GM12872 (cell line): ENCODE results near the gene RPL31.
A peak's percentile ranks its signal among the peaks of the same experiment; 100 is the strongest.

Experiments used
- TF ChIP-seq, protein P1 (sequence below): IDR thresholded peaks from 3 replicates; pipeline ENCODE4 v1.5.1; 2011; ENCODE audit warnings: low read depth, mild to moderate bottlenecking, low read length, moderate library complexity; ENCODE audit not compliant: insufficient read depth

RPL31 gene

DNA sequence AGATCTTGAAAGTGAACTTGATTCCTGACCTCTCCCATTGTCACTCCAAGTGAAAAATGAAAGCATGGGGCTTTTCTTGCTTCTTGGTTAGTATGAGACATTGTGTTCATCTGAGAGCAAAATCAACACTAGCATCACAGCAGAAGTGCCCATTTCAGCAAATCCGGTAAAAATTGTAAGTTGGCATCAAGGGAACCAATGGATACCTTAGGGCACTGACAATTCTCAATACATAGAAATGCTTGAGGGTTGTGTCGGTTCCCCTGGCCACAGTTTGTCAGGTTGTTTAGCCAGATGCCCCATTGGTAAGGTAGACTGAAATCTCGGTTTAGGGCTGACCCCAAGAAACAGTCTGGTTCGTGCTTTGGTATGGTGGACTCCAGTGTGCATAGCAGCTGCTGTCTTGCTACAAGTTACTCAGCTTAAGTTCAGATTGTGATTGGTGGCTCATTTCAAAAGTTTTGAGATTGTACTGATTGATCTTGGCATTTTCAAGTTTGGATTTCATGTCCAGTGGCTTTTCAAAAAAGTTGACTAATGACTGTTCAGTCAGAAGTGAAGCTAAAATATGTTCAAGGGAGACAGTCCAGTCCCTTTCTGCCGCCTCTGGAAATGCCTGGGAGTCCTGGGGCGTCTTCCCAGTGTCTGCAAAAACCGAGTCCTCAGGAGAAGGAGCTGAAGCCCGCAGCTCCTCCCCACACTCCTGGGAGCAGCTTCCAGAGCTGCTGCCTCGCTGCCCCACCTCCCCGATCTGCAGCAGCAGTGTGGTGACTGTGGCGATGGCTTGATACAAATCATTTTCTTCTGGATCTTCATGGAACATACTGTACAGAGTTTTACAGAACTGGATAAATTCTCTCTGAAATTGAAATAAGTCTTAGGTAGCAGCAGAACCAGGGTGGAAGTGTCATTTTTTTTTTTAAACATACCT is 5.6 kb downstream of the RPL31 start:
- TF ChIP-seq, protein P1, sequence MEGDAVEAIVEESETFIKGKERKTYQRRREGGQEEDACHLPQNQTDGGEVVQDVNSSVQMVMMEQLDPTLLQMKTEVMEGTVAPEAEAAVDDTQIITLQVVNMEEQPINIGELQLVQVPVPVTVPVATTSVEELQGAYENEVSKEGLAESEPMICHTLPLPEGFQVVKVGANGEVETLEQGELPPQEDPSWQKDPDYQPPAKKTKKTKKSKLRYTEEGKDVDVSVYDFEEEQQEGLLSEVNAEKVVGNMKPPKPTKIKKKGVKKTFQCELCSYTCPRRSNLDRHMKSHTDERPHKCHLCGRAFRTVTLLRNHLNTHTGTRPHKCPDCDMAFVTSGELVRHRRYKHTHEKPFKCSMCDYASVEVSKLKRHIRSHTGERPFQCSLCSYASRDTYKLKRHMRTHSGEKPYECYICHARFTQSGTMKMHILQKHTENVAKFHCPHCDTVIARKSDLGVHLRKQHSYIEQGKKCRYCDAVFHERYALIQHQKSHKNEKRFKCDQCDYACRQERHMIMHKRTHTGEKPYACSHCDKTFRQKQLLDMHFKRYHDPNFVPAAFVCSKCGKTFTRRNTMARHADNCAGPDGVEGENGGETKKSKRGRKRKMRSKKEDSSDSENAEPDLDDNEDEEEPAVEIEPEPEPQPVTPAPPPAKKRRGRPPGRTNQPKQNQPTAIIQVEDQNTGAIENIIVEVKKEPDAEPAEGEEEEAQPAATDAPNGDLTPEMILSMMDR: no peak

DNA sequence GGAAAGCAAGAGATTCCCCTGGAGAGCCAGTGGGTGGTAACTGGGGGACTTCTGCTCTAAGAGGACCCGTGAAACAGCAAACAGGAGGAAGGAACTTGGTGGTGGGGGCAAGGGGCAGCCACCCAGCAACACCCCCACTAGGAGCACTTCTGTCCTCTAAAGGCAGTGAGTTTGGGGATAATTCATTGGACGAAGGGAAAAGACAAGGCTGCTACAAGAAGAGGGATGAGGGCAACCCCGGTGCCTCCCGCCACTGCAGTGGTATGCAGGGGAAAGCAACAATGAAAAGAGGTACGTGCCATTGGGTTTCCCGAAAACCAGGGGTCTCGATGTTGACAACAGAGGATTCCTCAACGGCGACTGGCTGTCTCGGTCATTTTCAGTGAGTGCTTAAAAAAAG is 9.1 kb downstream of the RPL31 start:
- TF ChIP-seq, protein P1: no peak

DNA sequence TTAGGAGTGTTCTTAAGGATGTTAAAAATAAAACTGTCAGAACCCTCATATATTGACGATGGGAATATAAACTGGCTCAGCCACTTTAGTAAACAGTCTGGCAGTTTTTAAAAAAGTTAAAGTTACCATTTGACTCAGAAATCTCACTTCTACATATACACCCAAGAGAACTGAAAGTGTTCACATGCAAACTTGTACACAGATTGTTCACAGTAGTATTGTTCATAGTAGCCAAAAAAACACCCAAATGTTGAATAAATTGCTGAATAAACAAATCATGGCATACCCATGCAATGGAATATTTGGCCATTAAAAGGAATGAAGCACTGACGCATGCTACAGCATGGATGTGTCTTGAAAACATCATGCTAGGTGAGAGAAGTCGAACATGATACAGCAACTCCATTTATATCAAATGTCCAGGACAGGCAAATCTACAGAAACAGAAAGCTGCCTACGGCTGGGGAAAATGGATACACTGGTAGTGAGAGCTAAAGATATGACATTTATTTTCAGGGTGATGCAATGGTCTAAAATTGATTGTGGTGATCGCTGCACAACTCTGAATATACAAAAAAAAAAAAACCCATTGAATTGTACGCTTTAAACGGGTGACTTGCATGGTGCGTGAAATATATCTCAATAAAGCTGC is 10.1 kb downstream of the RPL31 start:
- TF ChIP-seq, protein P1: no peak

DNA sequence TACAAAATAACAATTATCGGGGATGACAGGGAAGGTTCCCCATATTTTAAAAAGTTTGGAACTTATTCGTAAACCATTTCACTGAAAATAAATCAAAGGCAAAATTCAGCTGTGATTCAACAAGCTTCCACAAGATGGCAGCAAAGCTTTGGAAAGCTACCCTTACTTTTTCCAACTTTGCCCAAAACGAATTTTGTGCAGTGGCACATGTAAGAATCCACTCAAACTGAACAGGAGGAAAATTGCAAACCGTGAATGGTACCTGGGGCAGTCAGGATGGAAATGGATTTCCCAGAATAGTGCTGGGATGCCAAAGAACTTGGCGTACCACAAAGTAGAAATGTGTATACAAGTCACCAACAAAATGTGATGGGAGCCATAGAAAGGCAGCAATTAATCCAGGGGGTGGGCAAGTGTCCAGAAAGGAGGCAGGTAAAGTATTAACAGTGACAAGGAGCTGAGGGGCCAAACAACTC is 10.7 kb downstream of the RPL31 start:
- TF ChIP-seq, protein P1: peak; percentile 71

DNA sequence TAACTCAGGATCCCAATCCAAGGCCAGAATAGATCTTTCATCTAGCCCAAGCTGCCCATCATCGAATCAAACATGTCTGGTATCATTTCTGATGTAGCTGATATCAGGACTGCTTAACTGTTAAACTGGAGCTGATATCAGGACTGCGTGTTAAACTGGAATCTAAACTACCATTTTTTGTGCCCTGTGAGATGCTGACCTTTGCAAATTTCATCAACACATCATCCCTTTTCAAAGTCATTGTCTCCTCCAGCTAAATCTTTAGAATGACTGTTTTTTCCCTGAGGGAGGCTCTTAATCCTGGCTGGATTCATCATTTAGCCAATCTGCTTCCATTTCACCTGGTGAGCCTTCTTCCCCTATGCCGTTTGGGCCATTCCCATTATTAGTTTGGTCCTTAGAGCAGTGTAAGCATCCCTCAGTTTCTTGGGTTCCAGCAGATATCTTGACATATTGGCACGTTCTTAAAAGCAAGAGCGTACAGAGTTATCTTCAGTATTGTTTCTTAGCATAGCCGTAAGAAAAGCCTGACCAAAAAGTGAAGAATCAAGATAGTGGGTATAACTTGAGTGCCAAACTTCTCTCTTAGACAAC is 12.3 kb downstream of the RPL31 start:
- TF ChIP-seq, protein P1: no peak

DNA sequence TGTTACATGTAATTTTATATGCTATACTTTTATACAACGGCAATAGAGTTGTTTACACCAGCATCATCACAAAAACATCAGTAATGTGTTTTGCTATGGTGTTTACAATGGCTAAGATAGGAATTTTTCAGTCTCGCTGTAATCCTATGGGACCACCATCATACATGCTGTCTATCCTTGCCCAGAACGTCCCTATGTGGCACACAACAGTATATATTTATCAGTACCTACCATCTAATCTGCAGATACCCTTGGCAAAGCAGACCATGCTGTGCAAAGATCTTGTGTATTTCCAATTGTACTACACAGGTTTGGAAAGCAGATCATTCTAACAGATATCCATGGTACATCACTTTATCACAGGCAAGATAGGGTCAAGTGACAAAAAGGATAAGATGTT is 15.3 kb downstream of the RPL31 start:
- TF ChIP-seq, protein P1: no peak

DNA sequence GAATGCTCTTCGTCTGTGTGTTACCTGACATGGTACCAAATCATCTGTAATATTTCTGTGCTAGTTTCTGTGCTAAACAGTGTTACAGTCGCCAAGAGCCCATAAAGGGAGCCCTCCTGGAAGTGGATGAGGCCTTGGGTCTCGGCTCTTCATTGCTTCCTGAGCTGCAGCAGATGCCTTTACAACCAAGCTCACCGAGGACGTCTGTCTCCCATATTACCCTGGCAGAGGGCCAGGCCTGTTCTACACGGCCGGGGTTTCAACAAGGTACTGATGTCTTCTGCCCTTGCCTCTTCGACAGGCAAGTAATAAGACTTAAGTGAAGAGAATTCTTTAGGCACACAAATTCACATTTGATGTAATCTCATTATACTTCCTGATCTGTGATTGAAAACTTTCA is 16.8 kb downstream of the RPL31 start:
- TF ChIP-seq, protein P1: no peak
